Stimulated activated naive CD8-positive, alpha-beta T cell treated with anti-CD3 and anti-CD28 coated beads, Interleukin-15, Interleukin-2, amounts not matched to agents 100 U/mL and 50 U/mL, for 24 hours (primary cell): Measurements from ENCODE around the gene OTOG.
A peak's percentile ranks its signal among the peaks of the same experiment; 100 is the strongest.

Source experiments
- ATAC-seq: fragments of 150-1000 bp; cut with Tn5 transposase; one replicate; pipeline ENCODE4 v1.10.0; 2021
- DNase-seq: peaks from one replicate; pipeline ENCODE4 v3.0.0; 2021

OTOG gene

DNA sequence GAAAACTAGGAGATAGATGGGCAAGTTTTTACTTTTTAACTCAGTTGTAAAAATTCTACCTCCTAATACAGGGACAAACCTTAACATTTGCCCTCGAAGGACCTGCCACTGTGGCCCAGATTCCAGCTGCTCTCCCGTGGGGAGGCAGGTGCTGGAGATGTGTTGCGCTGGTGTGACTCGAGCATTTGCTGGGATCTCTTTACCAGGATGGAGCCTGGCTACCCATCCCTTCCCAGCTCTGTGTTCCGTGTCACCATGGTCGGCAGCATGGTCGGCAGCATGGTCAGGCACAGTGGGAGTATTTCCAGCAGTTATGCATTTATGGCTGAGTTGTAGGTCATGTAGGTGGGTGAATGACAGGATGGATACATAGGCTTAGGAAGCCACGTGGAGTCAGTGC is 41.1 kb downstream of the OTOG start:
- ATAC-seq = no peak

DNA sequence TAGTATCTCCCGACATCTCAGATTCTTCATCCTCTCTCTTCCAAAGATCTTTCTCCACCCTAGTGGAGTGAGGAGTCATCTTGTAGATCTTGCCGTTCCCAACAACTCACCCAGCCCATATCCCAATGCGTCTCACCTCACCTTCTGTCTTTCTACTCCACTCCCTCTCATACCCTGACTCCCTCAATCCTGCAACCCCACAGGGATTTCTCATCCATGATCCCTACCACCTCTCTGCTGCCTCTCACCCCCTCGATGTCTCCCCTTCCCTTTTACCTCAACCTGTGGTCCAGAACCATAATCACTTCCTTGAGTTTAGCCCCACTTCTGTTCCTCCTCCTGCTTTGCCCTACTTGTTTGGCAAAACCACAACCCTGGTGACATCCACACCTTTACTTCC is 41.7 kb downstream of the OTOG start:
- DNase-seq (no peak), ATAC-seq (no peak)

More for the DNA sequence above, 41.1 kb downstream of the OTOG start:
- DNase-seq = no peak

DNA sequence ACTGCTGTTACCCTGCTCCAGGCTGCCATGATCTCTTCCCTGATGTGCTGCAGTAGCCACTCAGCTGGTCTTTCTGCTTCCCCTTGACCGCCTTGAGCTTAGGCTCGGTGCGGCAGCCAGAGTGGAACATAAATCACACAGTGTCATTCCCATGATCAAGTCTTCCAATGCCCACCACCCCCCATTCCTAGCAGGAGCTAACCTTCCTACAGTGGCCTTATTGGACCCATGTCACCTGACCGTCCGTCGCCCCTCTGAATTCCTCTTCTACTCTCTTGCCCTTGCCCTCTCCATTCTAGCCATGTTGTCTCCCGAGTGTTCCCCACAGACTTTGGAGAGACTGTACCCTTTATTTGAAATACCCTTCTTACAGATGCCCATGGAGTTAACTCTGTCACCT is 43.4 kb downstream of the OTOG start:
- DNase-seq (no peak), ATAC-seq (no peak)

DNA sequence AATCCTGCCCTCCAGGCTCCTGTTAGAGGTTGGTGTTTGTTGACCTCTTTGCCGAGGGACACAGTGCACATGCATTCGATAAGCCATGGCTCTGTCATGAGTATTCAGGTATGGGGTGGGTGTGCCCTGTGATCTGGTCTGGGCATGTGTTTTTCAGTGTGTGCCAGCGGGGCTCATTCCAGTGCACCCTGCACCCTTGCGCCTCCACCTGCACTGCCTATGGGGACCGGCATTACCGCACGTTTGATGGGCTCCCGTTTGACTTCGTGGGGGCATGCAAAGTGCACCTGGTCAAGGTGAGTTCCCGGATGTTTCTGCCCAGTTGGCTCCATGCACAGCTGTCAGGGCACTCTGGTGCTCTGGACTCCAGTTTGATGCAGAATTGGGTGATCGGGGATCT is 44.2 kb downstream of the OTOG start:
- no peak for DNase-seq
- ATAC-seq = no peak

DNA sequence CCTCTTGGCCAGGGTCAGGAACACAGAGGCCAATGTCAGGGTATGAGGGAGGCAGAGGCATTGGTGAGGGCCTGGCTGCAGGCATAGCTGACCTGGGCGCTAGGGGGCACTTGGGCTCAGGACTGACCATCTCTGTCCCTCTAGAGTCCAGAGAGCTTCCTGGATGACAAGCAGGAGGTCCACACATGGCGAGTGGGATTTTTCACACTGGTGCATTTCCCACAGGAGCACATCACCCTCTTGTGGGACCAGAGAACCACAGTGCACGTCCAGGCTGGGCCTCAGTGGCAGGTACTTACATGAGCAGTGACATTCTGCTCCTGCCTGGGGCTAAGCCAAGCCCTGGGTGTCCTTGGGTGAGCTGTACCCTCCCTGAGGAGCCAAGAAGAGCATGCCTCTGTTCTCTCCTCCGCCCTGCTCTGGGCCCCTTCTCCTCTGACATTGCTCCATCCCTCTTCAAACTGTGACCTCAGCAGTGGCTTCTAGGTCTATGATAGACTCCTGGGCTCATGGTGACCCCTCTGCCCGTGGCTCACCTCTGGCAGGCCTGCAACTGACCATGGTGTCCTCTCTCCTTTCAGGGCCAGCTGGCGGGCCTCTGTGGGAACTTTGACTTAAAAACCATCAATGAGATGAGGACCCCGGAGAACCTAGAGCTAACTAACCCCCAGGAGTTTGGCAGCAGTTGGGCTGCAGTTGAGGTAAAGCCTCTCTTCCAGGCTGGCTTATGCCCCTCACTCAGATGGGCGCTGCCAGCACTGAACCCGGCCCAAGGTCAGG is 46.6 kb downstream of the OTOG start:
- ATAC-seq = no peak
- DNase-seq = no peak

DNA sequence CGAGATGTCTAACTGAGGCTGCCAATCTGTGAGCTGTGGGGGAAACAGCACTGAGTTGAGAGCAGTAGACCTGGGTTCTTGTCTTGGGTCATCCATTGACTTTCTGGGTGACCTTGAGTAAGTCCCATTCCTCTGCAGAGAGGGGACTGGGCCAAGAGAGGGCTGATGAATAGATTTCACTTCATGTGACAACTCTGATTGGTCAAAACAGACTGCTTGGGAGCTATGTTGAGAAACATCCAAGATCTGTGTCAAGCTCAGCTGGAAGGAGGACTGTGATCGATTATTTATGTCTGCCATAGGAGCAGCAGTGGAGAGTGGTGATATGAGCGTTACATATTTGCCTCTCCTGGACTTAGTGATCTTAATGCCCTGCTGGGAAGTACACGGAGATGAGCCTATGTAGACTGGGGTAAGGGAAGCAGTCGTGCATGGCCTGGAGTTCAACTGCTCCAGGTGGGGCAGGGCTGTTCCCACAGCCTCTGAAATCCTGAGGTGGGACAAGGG is 47.7 kb downstream of the OTOG start:
- no peak for DNase-seq
- no peak for ATAC-seq

DNA sequence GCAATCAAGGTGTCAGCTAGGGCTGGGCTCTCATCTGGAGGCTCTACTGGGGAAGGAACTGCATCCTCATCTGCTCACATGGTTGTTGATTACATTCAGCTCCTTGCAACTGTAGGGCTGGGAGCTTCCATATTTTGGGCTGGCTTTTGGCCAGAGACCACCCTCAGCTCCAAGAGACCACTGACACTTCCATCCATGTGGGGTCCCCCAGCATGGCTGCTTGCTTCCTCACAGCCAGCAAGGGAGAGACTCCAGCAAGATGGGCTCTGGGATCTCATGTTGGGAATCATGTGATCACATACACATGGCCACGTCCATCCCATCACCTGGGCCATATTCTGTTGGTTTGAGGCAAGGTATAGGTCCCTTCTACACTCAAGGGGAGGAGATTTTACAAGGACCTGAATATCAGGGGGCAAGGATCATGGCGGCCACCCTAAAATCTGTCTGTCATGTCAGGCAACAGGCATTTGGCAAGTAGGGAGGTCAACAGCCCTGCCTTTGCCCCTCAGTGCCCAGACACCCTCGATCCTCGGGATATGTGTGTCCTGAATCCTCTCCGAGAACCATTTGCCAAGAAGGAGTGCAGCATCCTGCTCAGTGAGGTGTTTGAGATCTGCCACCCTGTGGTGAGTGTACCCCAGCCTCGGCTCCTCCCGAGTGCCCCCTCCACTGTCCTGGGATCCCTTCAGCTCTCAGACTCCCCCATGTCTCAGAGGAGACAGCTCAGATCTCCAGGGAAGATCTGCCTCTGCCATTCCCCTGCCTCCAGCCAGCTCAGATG is 48.7 kb downstream of the OTOG start:
- no peak for ATAC-seq
- DNase-seq = no peak

DNA sequence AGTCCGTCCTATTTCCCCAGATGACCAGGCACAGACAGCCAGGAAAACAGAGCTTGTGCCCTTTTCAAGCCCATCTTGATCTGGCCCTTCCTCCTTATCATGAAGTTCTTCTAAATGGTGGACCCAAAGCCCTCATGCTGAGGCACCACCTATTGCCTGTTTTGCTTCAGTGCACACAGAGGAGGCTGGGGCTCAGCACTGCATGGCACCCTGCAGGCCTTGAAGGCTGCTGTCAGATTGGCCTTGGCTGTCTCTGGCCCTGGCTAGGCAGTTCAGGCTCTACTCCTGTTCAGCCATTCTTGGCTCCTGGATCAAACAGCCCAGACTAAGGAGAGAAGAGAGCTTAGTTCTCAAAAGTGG is 49.2 kb downstream of the OTOG start:
- no peak for ATAC-seq
- DNase-seq = no peak

DNA sequence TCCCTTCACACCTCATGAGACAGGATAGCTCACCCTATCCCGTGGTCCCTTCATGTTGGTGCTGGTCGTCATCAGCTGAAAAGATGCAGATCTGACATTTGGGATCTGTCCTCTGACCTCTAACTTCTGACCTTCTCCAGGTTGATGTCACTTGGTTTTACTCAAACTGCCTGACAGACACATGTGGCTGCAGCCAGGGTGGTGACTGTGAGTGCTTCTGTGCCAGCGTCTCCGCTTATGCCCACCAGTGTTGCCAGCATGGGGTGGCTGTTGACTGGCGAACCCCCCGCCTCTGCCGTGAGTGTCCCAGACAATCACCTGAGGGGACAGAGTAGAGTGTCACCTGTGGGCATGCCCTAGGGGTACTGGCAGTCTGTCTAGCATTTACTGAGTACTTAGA is 49.7 kb downstream of the OTOG start:
- ATAC-seq = no peak
- no peak for DNase-seq

DNA sequence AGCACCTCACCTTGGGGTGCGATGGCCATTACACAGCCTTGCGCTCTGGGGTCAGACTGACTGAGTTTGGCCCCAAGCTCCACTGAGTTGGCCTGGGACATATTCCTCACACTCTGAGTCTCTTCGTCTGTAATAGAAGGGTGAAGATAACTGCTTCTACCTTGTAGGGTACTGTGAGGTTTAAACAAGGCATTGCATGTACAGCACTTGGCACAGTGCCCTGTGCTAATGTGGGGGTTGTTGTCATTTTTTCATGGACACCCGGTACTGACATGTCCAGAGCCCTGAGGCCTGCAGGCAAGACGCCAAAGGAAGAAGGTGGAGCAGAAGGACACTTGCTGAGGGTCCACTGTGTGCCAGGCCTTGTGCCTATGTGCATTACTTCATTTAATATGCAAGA is 50.7 kb downstream of the OTOG start:
- ATAC-seq (no peak), DNase-seq (no peak)

DNA sequence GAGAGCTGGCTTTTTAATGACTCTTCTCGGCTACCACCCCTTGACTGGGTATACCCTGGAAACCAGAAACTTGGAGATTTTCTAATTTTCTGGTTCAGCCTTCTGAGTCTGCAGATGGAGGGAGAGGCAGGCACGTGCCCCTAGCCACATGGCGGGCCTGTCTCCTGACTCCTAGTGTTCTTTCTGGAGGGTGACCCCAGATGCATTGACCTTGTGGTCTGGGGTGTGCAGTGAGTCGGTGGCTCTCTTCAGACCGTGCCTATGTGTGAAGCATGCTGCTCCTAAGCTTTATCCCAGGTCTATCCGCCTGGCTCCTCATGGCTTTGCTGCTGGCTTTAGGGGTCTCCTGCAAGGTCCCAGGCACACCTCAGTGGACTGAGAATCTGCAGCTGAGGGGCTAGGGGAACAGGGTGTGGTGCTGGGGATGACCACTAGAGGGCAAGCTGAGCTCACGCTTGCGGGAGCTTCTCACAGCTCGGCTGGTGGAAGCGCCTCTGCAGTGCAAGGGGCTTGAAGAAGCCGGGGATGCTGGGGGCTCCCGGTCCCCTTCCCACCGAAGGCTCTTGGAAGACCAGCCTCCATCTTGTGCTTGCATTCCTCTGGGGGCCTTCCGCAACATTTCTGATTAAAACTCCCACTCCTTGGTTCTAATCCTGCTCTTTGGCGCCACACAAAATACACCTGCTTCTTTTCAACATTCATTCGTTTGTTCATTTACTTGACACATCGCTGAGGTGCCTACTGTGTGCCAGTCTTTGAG is 51.8 kb downstream of the OTOG start:
- peak; percentile 81 for ATAC-seq

DNA sequence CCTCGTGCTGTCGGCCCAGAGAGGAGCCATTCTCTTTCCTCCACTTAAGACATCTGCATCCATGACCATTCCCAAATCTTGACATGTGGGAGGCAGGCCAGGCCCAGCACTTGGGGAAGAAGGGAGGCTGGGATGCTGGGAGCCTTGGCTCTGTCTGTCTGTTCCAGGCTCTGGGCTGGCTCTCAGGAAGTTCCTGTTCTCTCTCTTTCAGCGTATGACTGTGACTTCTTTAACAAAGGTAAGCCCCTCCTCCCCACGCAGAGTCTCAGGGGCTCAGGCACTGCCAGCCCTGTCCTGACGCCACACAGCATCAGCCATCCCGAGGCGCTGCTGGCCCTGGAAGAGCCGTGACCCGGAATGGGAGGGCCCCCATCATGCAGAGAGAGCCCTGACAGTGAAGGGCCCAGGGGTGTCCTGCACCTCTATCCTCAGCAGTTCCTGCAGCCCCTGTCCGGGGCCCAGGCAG is 52.4 kb downstream of the OTOG start:
- DNase-seq (no peak), ATAC-seq (no peak)

More for the DNA sequence above, 51.8 kb downstream of the OTOG start:
- DNase-seq = peak; percentile 83

DNA sequence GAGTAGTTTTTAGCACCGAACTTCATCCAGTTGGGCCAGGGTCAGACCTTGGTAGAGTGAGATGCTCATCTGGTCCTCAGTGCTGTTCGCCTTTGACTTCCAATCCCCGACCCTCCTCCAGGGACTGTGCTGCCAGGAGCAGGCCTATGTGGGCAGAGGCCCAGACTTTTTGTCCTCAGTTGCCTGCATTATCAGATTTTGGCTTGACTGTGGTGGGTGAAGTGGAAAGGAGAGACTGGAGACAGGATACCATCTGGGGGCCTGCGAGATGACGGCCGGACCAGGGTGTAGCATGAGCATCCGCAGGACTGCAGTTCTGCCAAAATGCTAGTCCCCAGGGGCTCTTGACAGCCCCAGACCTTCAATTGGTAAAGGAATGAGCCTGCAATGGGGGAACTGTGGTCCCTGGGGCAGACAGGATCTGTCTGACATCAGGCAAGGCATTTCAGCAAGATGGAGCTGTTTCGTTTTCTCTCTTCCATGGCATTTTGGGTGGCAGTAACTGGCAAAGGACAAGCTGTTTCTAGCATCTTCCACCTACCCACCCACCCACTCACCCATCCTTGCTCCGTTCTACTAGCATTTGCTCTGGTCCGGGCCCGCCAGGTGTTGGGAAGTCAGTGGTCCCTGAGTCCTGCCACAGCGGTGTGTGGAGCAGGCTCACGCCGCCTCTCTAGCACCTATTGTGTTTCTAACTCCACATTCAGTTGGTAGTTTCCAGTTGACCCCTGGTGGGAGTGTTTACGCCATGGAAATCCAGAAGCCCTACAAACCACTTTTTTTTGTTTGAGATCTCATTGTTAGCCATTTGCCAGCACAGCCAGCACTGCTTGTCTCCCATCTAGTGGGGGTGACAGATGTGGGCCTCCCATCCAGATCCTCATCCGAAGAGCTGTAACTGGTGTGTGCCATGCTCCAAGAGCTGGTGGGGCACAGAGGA is 53.5 kb downstream of the OTOG start:
- DNase-seq = no peak
- no peak for ATAC-seq

DNA sequence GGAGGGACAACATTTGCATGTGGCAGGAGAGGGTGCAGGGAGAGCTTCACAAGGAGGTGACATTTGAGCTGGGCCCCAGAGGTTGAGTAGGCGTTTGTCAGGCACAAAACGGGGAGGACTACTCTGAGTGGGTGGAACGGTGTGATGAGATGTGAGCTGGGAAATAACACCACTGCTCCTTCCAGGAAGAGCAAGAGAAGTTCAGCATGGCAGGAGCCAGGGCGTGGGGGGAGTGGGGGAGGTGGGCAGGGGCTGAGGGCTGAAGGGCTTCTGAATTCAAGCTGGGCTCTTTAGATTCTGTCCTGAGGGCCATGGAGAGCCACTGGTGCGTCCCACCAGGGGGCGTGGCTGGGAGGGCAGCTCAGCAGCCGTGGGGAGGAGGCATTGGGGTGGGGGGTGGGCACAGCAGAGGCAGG is 54.2 kb downstream of the OTOG start:
- no peak for DNase-seq
- ATAC-seq = no peak

DNA sequence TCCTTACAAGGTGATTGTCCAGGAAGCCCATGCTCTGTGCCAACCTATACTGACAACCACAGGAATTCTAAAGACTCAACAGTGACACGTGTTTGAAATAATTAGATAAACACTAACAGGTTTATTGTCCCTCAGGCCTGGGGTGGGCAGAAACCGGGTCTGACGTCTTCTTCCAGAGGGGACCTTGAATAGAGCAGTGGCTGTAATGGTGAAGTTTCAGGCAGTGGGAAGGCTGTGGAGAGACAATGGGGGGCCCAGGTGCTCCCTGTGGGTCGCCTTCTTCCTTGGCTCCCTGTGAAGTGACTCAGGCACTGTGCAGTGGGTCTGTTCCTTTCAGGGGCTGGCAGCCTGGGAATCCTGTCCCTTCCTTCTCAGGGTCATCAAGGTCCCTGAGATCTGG is 54.6 kb downstream of the OTOG start:
- DNase-seq = no peak
- ATAC-seq = no peak

DNA sequence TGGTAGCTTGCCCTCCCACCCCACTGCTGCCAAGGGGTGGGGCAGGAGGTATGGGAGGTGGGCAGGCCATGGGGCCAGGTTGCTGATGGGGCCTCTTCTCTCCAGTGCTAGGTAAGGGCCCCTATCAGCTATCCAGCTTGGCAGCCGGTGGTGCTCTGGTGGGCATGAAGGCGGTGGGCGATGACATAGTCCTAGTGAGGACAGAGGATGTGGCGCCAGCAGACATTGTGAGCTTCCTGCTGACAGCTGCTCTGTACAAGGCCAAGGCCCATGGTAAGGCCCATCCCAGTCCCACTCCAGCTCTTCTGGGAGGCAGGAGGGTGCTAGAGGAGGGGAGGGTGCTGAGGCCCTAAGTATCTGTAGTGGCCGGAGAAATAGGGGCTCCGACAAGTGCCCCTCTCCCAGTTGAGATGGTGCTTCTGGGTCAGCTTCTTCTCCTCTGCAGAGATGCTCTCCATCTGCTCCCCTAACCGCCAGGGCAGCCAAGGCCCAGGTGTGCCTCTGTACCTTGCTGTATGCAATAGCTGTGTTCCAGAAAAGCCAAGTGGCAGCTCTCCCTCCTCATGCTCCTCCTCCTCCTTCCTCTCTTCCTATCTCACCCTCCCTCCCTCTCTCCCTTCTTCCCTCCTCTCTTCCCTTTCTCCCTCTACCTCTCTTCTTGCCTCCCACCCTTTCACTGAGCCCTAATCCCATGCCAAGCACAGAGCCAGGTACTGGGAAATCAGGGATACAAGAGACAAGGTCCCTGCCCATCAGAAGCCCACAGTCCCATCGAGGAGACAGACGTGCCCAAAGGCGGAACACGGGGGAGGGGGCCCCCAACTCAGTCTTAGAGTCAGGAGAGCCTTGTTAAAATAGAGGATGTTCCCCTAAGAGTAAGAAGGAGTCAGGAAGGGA is 55.3 kb downstream of the OTOG start:
- DNase-seq = no peak
- ATAC-seq = no peak

DNA sequence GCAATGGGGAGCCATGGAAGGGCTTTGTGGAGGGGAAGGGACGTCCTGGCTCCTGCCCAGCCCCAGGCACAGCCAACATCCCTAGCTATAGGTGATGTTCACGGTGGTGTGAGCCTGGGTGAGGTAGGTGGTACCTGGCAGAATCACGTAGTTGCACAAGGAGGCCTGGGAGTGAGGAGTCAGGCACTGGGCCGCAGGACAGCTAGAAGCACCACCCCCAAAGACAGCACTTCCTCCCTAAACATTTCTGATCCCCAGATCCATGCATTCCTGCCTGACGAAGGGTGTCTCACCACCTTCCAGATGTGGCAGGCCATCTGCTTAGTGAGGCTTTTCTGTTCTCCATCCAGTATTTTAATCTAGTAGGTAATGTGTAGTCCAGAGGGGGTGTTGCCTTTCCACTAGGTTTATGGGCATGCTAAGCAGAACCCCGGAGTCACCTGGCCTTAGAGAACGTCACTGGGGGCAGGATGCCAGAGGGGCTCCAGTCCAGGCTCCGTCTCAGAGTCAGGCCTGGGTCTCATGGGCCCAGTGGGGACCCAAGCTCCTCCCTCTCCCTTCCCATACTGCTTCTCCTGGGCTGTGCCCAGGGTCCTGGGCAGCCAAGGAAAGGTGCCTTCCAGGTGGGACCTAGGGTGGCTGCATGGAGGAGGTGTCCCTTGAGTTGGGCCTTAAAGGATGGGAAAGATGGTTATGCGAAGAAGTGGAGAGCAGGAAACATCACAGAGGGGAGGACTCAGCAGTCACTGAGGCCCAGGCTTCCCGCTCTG is 56.2 kb downstream of the OTOG start:
- DNase-seq (no peak), ATAC-seq (no peak)

DNA sequence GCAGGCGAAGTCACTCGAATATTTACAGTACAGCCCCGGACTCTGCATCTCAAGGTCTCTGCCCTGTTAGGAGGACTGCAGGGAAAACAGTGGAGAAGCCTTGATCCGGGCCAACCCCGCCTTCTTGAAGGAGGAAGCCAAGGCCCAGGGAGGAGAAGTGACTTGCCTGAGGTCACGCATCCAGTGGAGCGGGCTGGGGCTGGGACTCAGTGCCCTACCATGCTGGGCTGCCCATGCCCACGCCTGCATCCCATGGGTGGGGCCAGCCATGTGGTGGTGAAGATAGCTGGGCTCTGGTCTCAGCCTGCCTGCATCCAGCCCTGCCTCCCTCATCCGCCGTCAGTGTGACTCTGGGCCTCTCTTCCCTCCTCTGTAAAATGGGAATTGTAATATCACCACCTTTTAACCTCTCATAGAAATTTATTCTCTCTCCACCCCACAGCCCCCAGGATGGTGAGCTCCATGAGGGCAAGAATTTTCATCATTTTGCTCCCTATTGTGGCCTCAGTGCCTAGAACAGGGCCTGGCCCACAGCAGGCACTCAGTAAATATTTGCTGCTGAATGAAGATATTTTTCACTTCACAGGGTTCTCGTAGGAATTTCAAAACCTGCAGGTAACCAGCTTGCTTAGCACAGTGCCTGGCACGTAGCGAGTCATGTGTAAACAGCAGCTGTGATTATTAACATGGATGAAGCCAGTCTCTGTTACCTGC is 57.3 kb downstream of the OTOG start:
- no peak for ATAC-seq
- DNase-seq = no peak

DNA sequence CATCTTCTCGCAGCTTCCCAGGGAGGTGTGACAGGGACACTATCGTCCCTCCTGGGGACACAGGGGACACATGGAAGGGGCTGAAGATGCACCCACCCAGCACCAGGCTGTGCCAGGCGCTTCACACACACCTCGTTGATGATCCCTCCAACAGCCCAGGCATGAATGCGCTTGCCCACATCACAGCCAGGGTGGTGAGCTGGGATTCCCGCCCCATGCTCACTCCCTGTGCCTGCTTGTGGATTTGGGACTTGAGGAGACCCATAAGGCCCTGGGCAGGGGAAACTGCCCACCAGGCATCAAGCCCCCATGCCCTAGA is 57.8 kb downstream of the OTOG start:
- no peak for ATAC-seq
- DNase-seq = no peak
